Midbrain (tissue), 1 donor: ENCODE results near the gene OSBPL2.

Experiments
- DNase-seq: peaks from one replicate; lab custom pipeline; 2025; lab: John Stamatoyannopoulos, UW

The OSBPL2 gene

GRCh38 chr20:62313021-62313420 is 74.7 kb downstream of the OSBPL2 start:
- DNase-seq, result no peak

GRCh38 chr20:62313460-62314338 is 75.4 kb downstream of the OSBPL2 start:
- DNase-seq, result no peak

GRCh38 chr20:62314339-62314638 is 76.0 kb downstream of the OSBPL2 start:
- no peak for DNase-seq

GRCh38 chr20:62314711-62315302 is 76.5 kb downstream of the OSBPL2 start:
- DNase-seq, result no peak

- no peak for DNase-seq
These were observed 77.5 kb downstream of the OSBPL2 start for GRCh38 chr20:62315773-62316172.

GRCh38 chr20:62316331-62317166 is 78.2 kb downstream of the OSBPL2 start:
- DNase-seq, result no peak

- DNase-seq, result no peak
These were observed 78.9 kb downstream of the OSBPL2 start for GRCh38 chr20:62317167-62317655.

GRCh38 chr20:62318400-62319345 is 80.4 kb downstream of the OSBPL2 start:
- no peak for DNase-seq

- no peak for DNase-seq
These were observed 81.1 kb downstream of the OSBPL2 start for GRCh38 chr20:62319346-62319909.

- no peak for DNase-seq
These were observed 82.4 kb downstream of the OSBPL2 start for GRCh38 chr20:62320581-62321354.

GRCh38 chr20:62321521-62321948 is 83.2 kb downstream of the OSBPL2 start:
- DNase-seq, result no peak

- DNase-seq, result no peak
These were observed 83.7 kb downstream of the OSBPL2 start for GRCh38 chr20:62321975-62322374.

GRCh38 chr20:62322492-62323041 is 84.2 kb downstream of the OSBPL2 start:
- DNase-seq, result no peak

- no peak for DNase-seq
These were observed 85.0 kb downstream of the OSBPL2 start for GRCh38 chr20:62323146-62323979.

- DNase-seq, result no peak
These were observed 85.9 kb downstream of the OSBPL2 start for GRCh38 chr20:62323980-62324906.

- DNase-seq, result no peak
These were observed 87.0 kb downstream of the OSBPL2 start for GRCh38 chr20:62325172-62325905.

- no peak for DNase-seq
These were observed 88.2 kb downstream of the OSBPL2 start for GRCh38 chr20:62326559-62326958.
